A549 treated with DMSO at 1 μM for 4 hours (cell line): ENCODE measurements around the gene N4BP2. TPM values are rescaled to one million over a fixed set of nuclear protein-coding genes. Genes with fewer than 3 reads are reported as not detected.

Experiments
- total RNA-seq: library from RNA; stranded (reverse); fragments of 200-300 nt; extraction: Qiagen RNA extraction; gene quantifications from 5 replicates; pipeline ENCODE4 v1.2.3, GENCODE V29; 2022; ENCODE audit warnings: low read depth

N4BP2 gene
- total RNA-seq: 2.2 to 4.3 TPM (median 3.3 TPM) in 5 replicates

GRCh38 chr4:40056716-40057585, at the start of gene N4BP2:
Gene N4BP2 (plus strand): TSS chr4:40056850. CDS start chr4:40097341, 40,491 bp downstream.

GRCh38 chr4:40196724-40197281, 140.2 kb downstream of the N4BP2 start, which contains the start of gene RHOH:
Gene RHOH (plus strand): TSS chr4:40197031. CDS start chr4:40243387, 46,356 bp downstream.

Other genes with a start within 250 kb of the N4BP2 start
- gene PDS5A, start 78.9 kb upstream of the N4BP2 start, total RNA-seq: 21.8 to 34.6 TPM (median 31.8 TPM) in 5 replicates
- 0.08 to 0.16 TPM (median 0.13 TPM) in 3 of 5 replicates, not detected in the others for gene RHOH, start 140.2 kb downstream of the N4BP2 start, total RNA-seq